Hepatocyte (in vitro differentiated cells): ENCODE data around the gene SCUBE2. TPM values are rescaled to one million over a fixed set of nuclear protein-coding genes. Genes with fewer than 3 reads are reported as not detected.

Experiments used
- DNase-seq: peaks from one replicate; pipeline ENCODE4 v3.0.0-alpha.2; 2016; ENCODE audit warnings: low spot score
- H2AFZ ChIP-seq: fragments of 200-600 bp; sonication (generic); 2 replicates; pipeline ENCODE4 v1.6.0; 2016; ENCODE audit warnings: antibody characterized with exemption, mild to moderate bottlenecking
- H3K27ac ChIP-seq: fragments of 200-600 bp; sonication (generic); 2 replicates; pipeline ENCODE4 v1.5.1; 2016; ENCODE audit warnings: mild to moderate bottlenecking
- H3K27me3 ChIP-seq: fragments of 200-600 bp; sonication (generic); 2 replicates; pipeline ENCODE4 v1.6.1; 2016
- H3K36me3 ChIP-seq: fragments of 200-600 bp; sonication (generic); replicated peaks from 2 replicates; pipeline ENCODE4 v1.5.1; 2016; ENCODE audit warnings: low read depth; ENCODE audit not compliant: insufficient read depth
- H3K4me1 ChIP-seq: fragments of 200-600 bp; sonication (generic); 2 replicates; pipeline ENCODE4 v1.5.1; 2016; ENCODE audit warnings: mild to moderate bottlenecking, moderate library complexity; ENCODE audit not compliant: insufficient read depth
- H3K4me2 ChIP-seq: fragments of 200-600 bp; sonication (generic); 2 replicates; pipeline ENCODE4 v1.6.0; 2016
- H3K4me3 ChIP-seq: fragments of 200-600 bp; sonication (generic); 2 replicates; pipeline ENCODE4 v1.5.1; 2016; ENCODE audit warnings: mild to moderate bottlenecking
- H3K79me2 ChIP-seq: fragments of 200-600 bp; sonication (generic); 2 replicates; pipeline ENCODE4 v1.6.0; 2017; ENCODE audit warnings: mild to moderate bottlenecking
- H3K9me2 ChIP-seq: fragments of 200-600 bp; sonication (generic); replicated peaks from 2 replicates; pipeline ENCODE4 v1.6.0; 2017; ENCODE audit warnings: mild to moderate bottlenecking; ENCODE audit not compliant: insufficient read depth
- H3K9me3 ChIP-seq: fragments of 200-600 bp; sonication (generic); 2 replicates; pipeline ENCODE4 v1.5.1; 2016; ENCODE audit warnings: low read depth, mild to moderate bottlenecking
- H4K20me1 ChIP-seq: fragments of 200-600 bp; sonication (generic); 2 replicates; pipeline ENCODE4 v1.6.0; 2016; ENCODE audit warnings: mild to moderate bottlenecking; ENCODE audit not compliant: insufficient read depth, poor library complexity, severe bottlenecking
- EZH2 ChIP-seq: fragments of 200-600 bp; sonication (generic); IDR thresholded peaks from 2 replicates; pipeline ENCODE4 v1.6.1; 2016; ENCODE audit warnings: antibody characterized with exemption, mild to moderate bottlenecking, borderline replicate concordance
- EZH2phosphoT487 ChIP-seq: fragments of 200-600 bp; sonication (generic); IDR thresholded peaks from one replicate; pipeline ENCODE4 v1.6.1; 2018; ENCODE audit warnings: antibody characterized with exemption, mild to moderate bottlenecking, low read depth, moderate library complexity; ENCODE audit not compliant: unreplicated experiment, severe bottlenecking
- WGBS: methylation state at CpG from one replicate; pipeline ENCODE4 v1.1.6; 2016; ENCODE audit warnings: low lambda C conversion rate; ENCODE audit errors: missing lambda C conversion rate; 5-methylcytosine and 5-hydroxymethylcytosine counted together
- polyA plus RNA-seq: library from polyadenylated mRNA; unstranded; fragments of >200 nt; fragmentation: Nextera tagmentation; extraction: Ambion mirVana; gene quantifications from 2 replicates; pipeline ENCODE4 v1.2.1, GENCODE V29; 2016
- total RNA-seq: library from RNA; depleted of rRNA; stranded (reverse); fragments of >200 nt; gene quantifications from 2 replicates; pipeline ENCODE4 v1.2.3, GENCODE V29; 2014
- TF ChIP-seq, protein P1 (sequence below): fragments of 200-600 bp; sonication (generic); IDR thresholded peaks from 2 replicates; pipeline ENCODE4 v1.5.1; 2016; ENCODE audit warnings: antibody characterized with exemption, mild to moderate bottlenecking; ENCODE audit not compliant: poor library complexity

Gene SCUBE2
- total and polyA plus RNA-seq, 2 experiments from 2014 or later: 8.6 to 8.9 TPM

DNA sequence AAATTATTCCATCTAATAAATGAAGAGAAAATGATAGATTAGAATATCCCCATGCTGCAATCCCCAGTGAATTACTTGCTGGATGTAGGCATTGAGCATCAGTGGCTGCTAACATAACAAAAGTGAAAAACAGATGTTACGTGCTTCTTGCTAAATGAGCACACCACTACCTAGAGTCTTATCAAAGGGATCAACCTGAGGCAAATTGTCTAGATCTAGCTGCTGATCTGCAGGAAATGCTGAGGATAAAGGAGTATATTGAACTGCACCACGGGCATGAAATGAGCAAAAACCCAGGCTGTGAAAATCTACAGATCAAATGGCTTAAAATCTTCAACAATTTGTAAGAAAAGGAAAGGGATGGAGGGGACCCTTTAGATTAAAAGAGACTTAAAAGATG, 45.3 kb upstream of the SCUBE2 start:
- Histone ChIP-seq H3K27me3 (no peaks in the 10 kb centered on the region), H2AFZ (no peak overlapping the region), H3K27ac (no peak overlapping the region), H3K4me2 (no peak overlapping the region), H3K79me2 (no peaks in the 10 kb centered on the region), H4K20me1 (no peaks in the 10 kb centered on the region), H3K9me3 (no peaks in the 10 kb centered on the region), H3K4me3 (no peak overlapping the region), H3K36me3 (no peaks in the 10 kb centered on the region), H3K4me1 (peaks cover 3% of the 10 kb centered on the region), H3K9me2 (no peaks in the 10 kb centered on the region)
- no peak for DNase-seq
- 96% methylated on average over 2 of the region's 2 CpGs for WGBS
- TF ChIP-seq EZH2: no peak
- TF ChIP-seq EZH2phosphoT487: no peak
- TF ChIP-seq, protein P1, sequence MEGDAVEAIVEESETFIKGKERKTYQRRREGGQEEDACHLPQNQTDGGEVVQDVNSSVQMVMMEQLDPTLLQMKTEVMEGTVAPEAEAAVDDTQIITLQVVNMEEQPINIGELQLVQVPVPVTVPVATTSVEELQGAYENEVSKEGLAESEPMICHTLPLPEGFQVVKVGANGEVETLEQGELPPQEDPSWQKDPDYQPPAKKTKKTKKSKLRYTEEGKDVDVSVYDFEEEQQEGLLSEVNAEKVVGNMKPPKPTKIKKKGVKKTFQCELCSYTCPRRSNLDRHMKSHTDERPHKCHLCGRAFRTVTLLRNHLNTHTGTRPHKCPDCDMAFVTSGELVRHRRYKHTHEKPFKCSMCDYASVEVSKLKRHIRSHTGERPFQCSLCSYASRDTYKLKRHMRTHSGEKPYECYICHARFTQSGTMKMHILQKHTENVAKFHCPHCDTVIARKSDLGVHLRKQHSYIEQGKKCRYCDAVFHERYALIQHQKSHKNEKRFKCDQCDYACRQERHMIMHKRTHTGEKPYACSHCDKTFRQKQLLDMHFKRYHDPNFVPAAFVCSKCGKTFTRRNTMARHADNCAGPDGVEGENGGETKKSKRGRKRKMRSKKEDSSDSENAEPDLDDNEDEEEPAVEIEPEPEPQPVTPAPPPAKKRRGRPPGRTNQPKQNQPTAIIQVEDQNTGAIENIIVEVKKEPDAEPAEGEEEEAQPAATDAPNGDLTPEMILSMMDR: no peak

DNA sequence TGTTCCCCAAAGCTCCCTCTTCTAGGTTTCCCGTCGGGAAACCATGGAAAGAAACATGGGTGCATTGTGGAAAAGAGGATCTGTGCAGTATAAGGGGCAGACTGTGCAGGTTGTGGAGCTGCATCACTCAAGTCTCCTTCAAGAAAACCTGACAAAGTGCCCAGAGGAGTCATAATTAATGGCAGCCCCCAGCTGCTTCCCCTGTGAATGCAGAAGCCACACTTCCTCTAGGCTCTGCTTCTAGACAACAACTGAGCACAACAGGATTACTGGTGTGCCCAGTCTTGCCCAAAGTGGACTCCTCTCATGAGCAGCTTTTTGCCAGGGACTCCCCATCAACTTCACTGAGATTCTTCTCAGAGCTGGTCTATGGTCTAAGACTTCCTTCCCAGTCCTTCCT, 42.6 kb upstream of the SCUBE2 start:
- TF ChIP-seq EZH2phosphoT487: no peak
- TF ChIP-seq, protein P1: no peak
- no peak for TF ChIP-seq EZH2
- Histone ChIP-seq H3K4me1 (peaks cover 3% of the 10 kb centered on the region), H2AFZ (no peak overlapping the region), H3K36me3 (no peaks in the 10 kb centered on the region), H3K4me3 (no peak overlapping the region), H3K27ac (no peak overlapping the region), H3K9me2 (no peaks in the 10 kb centered on the region), H3K79me2 (no peaks in the 10 kb centered on the region), H3K27me3 (no peaks in the 10 kb centered on the region), H4K20me1 (no peaks in the 10 kb centered on the region), H3K9me3 (no peaks in the 10 kb centered on the region), H3K4me2 (no peak overlapping the region)
- 100% methylated on average over 2 of the region's 2 CpGs for WGBS
- DNase-seq: no peak

DNA sequence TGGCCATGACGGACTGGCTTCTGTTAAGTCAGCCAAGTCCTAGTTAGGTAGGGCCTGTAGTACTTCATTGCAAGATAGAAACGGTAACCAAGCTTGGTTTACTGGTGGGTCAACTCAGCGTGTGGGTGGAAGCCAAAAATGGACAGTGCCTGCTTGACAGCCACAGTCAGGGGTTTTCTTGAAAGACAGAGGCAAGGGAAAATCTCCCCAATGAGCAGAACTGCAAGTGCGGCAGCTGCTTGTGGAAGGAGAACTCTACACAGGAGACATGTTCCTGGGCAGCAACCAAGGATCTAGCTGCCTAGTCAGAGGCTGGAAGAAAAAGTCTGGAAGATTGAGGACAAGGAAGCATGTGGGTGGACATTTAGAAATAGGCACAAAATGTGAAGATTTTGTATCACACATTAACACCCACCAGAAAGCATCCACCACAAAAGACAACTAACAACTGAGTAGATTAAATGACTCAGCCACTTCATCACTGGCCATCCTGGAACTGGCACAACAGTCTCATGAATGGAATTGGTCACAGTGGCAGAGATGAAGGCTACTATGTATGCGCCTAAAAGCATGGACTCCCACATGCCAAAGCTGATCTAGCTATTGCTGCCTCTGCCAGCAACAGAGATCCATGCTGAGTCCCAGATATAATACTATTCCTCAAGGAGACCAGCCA, 40.9 kb upstream of the SCUBE2 start:
- H3K4me2 ChIP-seq: no peak overlapping the region
- no peaks in the 10 kb centered on the region for H3K36me3 ChIP-seq
- H2AFZ ChIP-seq: no peak overlapping the region
- H4K20me1 ChIP-seq: no peaks in the 10 kb centered on the region
- WGBS: 93% methylated on average over 5 of the region's 5 CpGs
- H3K27me3 ChIP-seq: no peaks in the 10 kb centered on the region
- H3K79me2 ChIP-seq: no peaks in the 10 kb centered on the region
- no peak overlapping the region for H3K27ac ChIP-seq
- DNase-seq: no peak
- no peak overlapping the region for H3K4me3 ChIP-seq
- TF ChIP-seq, protein P1: no peak
- TF ChIP-seq EZH2phosphoT487: no peak
- H3K9me3 ChIP-seq: no peaks in the 10 kb centered on the region
- H3K9me2 ChIP-seq: no peaks in the 10 kb centered on the region
- H3K4me1 ChIP-seq: peaks cover 3% of the 10 kb centered on the region
